ENCODE measurements around the gene ARHGAP18. TPM values are rescaled to one million over a fixed set of nuclear protein-coding genes. Genes with fewer than 3 reads are reported as not detected.

ARHGAP18 gene
- total RNA-seq, 6 experiments from 2014 or later, result 70.8 to 81.2 (median 76.0) TPM

- TF ChIP-seq, protein P1, sequence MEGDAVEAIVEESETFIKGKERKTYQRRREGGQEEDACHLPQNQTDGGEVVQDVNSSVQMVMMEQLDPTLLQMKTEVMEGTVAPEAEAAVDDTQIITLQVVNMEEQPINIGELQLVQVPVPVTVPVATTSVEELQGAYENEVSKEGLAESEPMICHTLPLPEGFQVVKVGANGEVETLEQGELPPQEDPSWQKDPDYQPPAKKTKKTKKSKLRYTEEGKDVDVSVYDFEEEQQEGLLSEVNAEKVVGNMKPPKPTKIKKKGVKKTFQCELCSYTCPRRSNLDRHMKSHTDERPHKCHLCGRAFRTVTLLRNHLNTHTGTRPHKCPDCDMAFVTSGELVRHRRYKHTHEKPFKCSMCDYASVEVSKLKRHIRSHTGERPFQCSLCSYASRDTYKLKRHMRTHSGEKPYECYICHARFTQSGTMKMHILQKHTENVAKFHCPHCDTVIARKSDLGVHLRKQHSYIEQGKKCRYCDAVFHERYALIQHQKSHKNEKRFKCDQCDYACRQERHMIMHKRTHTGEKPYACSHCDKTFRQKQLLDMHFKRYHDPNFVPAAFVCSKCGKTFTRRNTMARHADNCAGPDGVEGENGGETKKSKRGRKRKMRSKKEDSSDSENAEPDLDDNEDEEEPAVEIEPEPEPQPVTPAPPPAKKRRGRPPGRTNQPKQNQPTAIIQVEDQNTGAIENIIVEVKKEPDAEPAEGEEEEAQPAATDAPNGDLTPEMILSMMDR (IDR thresholded peaks at IDR 0.05), result no peak
- Mint-ChIP-seq H3K4me3 (peak overlapping the region; percentile 47; the same call in 1 of the 2 replicates), H3K27me3 (ENCODE audit: insufficient read depth) (peaks cover 4% of the 10 kb centered on the region; the same call in 1 of the 2 replicates), H3K9me3 (0 out of 2 replicates have a peak, but pooled peaks cover 4% of the 10 kb centered on the region), H3K36me3 (ENCODE audit: low read depth) (peaks cover 58% of the 10 kb centered on the region), H3K27ac (peak overlapping the region; percentile 94), H3K4me1 (ENCODE audit: low read depth) (peaks cover 96% of the 10 kb centered on the region)
- no peak for DNase-seq
Measured at GRCh38 chr6:129680633-129681032, 29.3 kb downstream of the ARHGAP18 start.

- peaks cover 64% of the 10 kb centered on the region for H3K36me3 Mint-ChIP-seq (ENCODE audit: low read depth)
- H3K4me3 Mint-ChIP-seq, result peak overlapping the region; percentile 86
- peak overlapping the region; percentile 94 for H3K27ac Mint-ChIP-seq
- H3K4me1 Mint-ChIP-seq (ENCODE audit: low read depth), result peaks cover 95% of the 10 kb centered on the region
- H3K9me3 Mint-ChIP-seq, result 0 out of 2 replicates have a peak, but pooled peaks cover 4% of the 10 kb centered on the region
- no peak for DNase-seq
- TF ChIP-seq, protein P1 (IDR thresholded peaks at IDR 0.05), result no peak
- peaks cover 4% of the 10 kb centered on the region; the same call in 1 of the 2 replicates for H3K27me3 Mint-ChIP-seq (ENCODE audit: insufficient read depth)
Measured at GRCh38 chr6:129679758-129680157, 30.2 kb downstream of the ARHGAP18 start.

- Mint-ChIP-seq H3K36me3 (ENCODE audit: low read depth) (peaks cover 69% of the 10 kb centered on the region), H3K9me3 (0 out of 2 replicates have a peak, but pooled peaks cover 4% of the 10 kb centered on the region), H3K27me3 (ENCODE audit: insufficient read depth) (peaks cover 4% of the 10 kb centered on the region; the same call in 1 of the 2 replicates), H3K4me1 (ENCODE audit: low read depth) (peaks cover 95% of the 10 kb centered on the region), H3K27ac (peak overlapping the region; percentile 94), H3K4me3 (peak overlapping the region; percentile 86)
- TF ChIP-seq, protein P1 (IDR thresholded peaks at IDR 0.05), result no peak
- no peak for DNase-seq
Measured at GRCh38 chr6:129679275-129679674, 30.7 kb downstream of the ARHGAP18 start.

DNA sequence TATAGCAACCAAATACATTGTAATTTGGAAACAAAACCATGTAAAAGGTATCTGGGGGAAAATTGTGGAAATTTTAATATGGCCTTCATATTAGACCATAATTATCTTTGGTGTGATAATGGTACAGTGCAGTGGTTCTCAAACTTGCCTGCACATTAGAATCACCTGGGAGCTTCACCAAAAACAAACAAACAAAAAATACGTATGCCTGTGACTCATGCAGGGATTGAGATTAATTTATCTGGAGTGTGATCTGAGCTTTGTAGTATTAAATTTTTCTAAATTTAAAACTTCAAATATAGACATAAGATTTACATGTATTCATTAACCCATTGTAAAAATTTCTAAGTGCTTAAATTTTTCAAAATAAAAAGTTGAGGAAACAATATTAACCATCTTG lies 31.5 kb downstream of the ARHGAP18 start:
- Mint-ChIP-seq H3K27me3 (ENCODE audit: insufficient read depth) (peaks cover 4% of the 10 kb centered on the region; the same call in 1 of the 2 replicates), H3K4me1 (ENCODE audit: low read depth) (peaks cover 95% of the 10 kb centered on the region), H3K27ac (peak overlapping the region; percentile 94), H3K4me3 (0 out of 2 replicates have a peak overlapping the region, but pooled peaks have one; percentile 28), H3K36me3 (ENCODE audit: low read depth) (peaks cover 66% of the 10 kb centered on the region), H3K9me3 (0 out of 2 replicates have a peak, but pooled peaks cover 4% of the 10 kb centered on the region)
- TF ChIP-seq, protein P1 (IDR thresholded peaks at IDR 0.05), result no peak
- no peak for DNase-seq

GRCh38 chr6:129677620-129678325 lies 32.2 kb downstream of the ARHGAP18 start:
- Mint-ChIP-seq H3K9me3 (0 out of 2 replicates have a peak, but pooled peaks cover 4% of the 10 kb centered on the region), H3K36me3 (ENCODE audit: low read depth) (peaks cover 64% of the 10 kb centered on the region), H3K27ac (peak overlapping the region; percentile 94), H3K4me1 (ENCODE audit: low read depth) (peaks cover 97% of the 10 kb centered on the region), H3K27me3 (ENCODE audit: insufficient read depth) (peaks cover 4% of the 10 kb centered on the region; the same call in 1 of the 2 replicates), H3K4me3 (peak overlapping the region; percentile 52)
- no peak for DNase-seq
- TF ChIP-seq, protein P1 (IDR thresholded peaks at IDR 0.05), result no peak
